Epithelial cell of prostate (primary cell): Measurements from ENCODE around the gene ASPA.
"Not testable (repeated sequence)": the region's sequence is repeated elsewhere in the genome, so short reads cannot be mapped to it uniquely, and the experiment has no call there.

Experiments used
- DNase-seq: peaks from one replicate; pipeline ENCODE4 v3.0.0-alpha.2; 2011; ENCODE audit warnings: low read depth, low spot score
- H3K27ac ChIP-seq: fragments of 450-650 bp; 2 replicates; pipeline ENCODE4 v1.5.1; 2017; ENCODE audit warnings: mild to moderate bottlenecking

Gene ASPA

GRCh38 chr17:3475812-3476610 is at the start of gene ASPA:
TSS of gene ASPA (plus strand) at chr17:3475997. CDS start at chr17:3476160, 163 bp downstream.
- no peak for DNase-seq
- no peak within 1 kb of the TSS for H3K27ac ChIP-seq

GRCh38 chr17:3433215-3433614 is 42.6 kb upstream of the ASPA start:
- not testable (repeated sequence) for DNase-seq

DNA sequence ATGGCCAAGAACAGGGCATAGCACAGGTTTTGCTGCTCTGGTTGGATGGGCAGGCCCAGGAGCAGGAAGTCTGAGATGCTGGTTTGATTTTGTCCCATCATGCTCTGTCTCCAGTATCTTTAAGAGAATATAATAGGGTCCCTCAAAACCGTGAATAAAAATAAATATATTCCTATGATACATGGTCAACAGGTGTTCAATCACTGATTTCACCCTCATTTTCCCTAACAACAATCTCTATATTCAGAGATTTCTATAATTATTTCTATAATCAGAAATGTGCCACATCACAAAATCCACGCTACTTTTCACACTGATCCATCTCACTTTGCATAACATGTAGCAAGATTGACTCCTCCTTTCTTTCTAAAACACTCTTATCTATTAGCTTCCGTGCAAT is 42.1 kb upstream of the ASPA start, which contains the start of gene OR1E2:
OR1E2 (minus strand) TSS at position 101 of the 400 bp plus-strand sequence; CDS start at position 101, 0 bp downstream.
- no peak for DNase-seq
- H3K27ac ChIP-seq = no peak within 1 kb of the TSS

More at GRCh38 chr17:3433215-3433614, 42.6 kb upstream of the ASPA start:
- H3K27ac ChIP-seq = not testable (repeated sequence)

- H3K27ac ChIP-seq = no peak overlapping the region
- no peak for DNase-seq
Observed at GRCh38 chr17:3438368-3438767, 37.4 kb upstream of the ASPA start.

- no peak for DNase-seq
- no peak overlapping the region for H3K27ac ChIP-seq
Observed at GRCh38 chr17:3440451-3440850, 35.3 kb upstream of the ASPA start.

DNA sequence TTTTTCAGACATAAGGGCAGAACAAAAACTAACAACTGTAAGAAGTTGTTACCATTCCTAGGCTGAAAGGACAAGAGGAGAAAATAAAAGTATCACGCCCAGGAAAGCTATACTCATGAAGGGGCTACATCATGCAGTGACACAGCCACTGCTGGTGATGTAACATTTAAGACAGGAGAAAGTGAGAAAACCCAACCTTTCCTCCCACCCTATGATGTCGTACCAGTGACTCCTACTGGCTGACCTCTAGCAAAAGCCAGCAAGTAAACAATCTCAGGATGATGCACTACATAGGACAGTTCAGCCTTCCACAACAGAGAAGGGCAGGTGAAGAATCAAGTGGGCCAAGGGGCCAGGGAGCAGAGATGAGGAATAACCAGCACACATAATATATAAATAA is 28.2 kb upstream of the ASPA start:
- H3K27ac ChIP-seq = no peak overlapping the region
- no peak for DNase-seq

GRCh38 chr17:3448059-3448665 is 27.6 kb upstream of the ASPA start:
- no peak for DNase-seq
- H3K27ac ChIP-seq = no peak overlapping the region

- H3K27ac ChIP-seq, DNase-seq: not testable (repeated sequence)
Observed at GRCh38 chr17:3466355-3466754, 9.4 kb upstream of the ASPA start.

- DNase-seq = no peak
Observed at GRCh38 chr17:3469529-3469928, 6.3 kb upstream of the ASPA start.

DNA sequence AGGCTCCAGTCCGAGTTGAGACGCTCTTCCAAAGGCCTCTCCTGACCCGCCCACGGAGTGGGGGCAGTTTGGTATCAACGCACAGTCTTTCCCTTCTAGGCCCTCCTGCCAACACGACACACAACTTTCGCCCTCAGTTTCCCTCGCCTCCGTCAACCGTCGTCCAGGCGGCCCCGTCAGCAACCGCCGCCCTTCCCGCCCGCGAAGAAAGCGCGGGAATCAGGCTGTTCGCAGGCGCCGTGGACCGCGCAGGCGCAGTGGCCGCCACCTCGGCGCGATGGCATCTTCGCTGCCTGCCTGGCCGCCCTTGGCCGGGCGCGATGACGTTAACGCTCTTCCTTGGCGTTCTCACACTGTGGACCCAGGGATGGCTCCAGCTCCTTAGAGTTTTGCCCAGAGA is 4.2 kb upstream of the ASPA start, which contains the start of gene SPATA22:
SPATA22 (minus strand) TSS at position 221 of the 400 bp plus-strand sequence. CDS start 2,494 bp downstream, outside the sequence.
- DNase-seq = no peak
- H3K27ac ChIP-seq = no peak within 1 kb of the TSS

More at GRCh38 chr17:3469529-3469928, 6.3 kb upstream of the ASPA start:
- H3K27ac ChIP-seq = no peak overlapping the region

- H3K27ac ChIP-seq = no peak overlapping the region
- no peak for DNase-seq
Observed at GRCh38 chr17:3472137-3472536, 3.7 kb upstream of the ASPA start.

GRCh38 chr17:3474212-3474611 is 1.6 kb upstream of the ASPA start:
- DNase-seq = no peak
- H3K27ac ChIP-seq = no peak overlapping the region

- no peak for DNase-seq
- no peak overlapping the region for H3K27ac ChIP-seq
Observed at GRCh38 chr17:3475251-3475685, 529 bp upstream of the ASPA start.

- H3K27ac ChIP-seq = no peak overlapping the region
Observed at GRCh38 chr17:3479988-3480387, 4.2 kb downstream of the ASPA start.

GRCh38 chr17:3482852-3483251 is 7.1 kb downstream of the ASPA start:
- no peak for DNase-seq
- no peak overlapping the region for H3K27ac ChIP-seq

More at GRCh38 chr17:3479988-3480387, 4.2 kb downstream of the ASPA start:
- DNase-seq = no peak

GRCh38 chr17:3485481-3486068 is 9.8 kb downstream of the ASPA start:
- no peak overlapping the region for H3K27ac ChIP-seq
- no peak for DNase-seq

GRCh38 chr17:3497101-3497500 is 21.3 kb downstream of the ASPA start:
- no peak overlapping the region for H3K27ac ChIP-seq
- no peak for DNase-seq

DNA sequence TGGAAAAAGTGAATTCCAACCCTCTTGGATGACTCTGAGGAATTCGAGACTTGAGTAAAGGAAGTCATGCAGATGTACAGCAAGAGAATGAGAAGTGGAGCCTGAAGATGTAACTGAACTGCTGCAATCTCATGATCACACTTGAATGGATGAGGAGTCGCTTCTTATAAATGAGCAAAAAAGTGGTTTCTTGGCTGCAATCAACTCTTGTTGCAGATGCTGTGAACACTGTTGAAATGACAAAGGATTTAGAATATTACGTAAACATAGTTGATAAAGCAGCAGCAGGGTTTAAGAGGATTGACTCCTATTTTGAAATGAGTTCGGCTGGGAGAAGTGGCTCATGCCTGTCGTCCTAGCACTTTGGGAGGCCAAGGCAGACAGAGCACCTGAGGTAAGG is 25.5 kb downstream of the ASPA start:
- DNase-seq = no peak

GRCh38 chr17:3502466-3502865 is 26.7 kb downstream of the ASPA start:
- H3K27ac ChIP-seq = no peak overlapping the region
- DNase-seq = no peak

More for the DNA sequence above, 25.5 kb downstream of the ASPA start:
- no peak overlapping the region for H3K27ac ChIP-seq

GRCh38 chr17:3503285-3503684 is 27.5 kb downstream of the ASPA start:
- no peak for DNase-seq
- H3K27ac ChIP-seq = no peak overlapping the region

DNA sequence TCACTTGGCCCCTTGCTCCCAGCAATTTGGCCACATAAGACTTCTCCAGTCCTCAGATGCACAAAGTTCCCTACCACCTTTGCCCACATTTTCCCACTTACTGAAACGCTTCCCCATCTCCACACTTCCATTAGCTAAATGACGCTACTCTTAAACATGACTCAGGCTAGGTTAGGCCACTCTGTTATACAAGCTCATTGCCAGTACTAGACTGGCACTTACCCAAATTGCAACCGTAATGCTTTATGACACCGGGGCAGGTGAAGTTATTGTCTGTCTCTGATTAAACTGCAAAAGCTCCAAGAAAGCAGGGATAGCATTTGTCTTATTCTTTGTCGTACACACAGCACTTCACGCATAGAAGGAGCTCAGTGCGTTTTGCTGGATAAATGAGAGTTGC is 29.2 kb downstream of the ASPA start:
- H3K27ac ChIP-seq = no peak overlapping the region
- no peak for DNase-seq
